Psoas muscle (tissue), 8 donors: Measurements from ENCODE around the gene PARP3. TPM values are rescaled to one million over a fixed set of nuclear protein-coding genes. Genes with fewer than 3 reads are reported as not detected.
A peak's percentile ranks its signal among the peaks of the same experiment; 100 is the strongest.

Experiments used
- ATAC-seq, 4 donors: fragments of 200-7000 bp; cut with Tn5 transposase; one replicate each; pipeline ENCODE4 v1.9.1; 2020; ENCODE audit warnings: moderate library complexity in 3 of 4, mild to moderate bottlenecking in 2 of 4
- DNase-seq, 2 donors: peaks; one replicate each; pipeline ENCODE4 v3.0.0-alpha.2; 2020
- H3K27ac ChIP-seq: fragments of 200-600 bp; one replicate; pipeline ENCODE4 v1.8.0; 2022
- H3K27me3 ChIP-seq, 3 donors: fragments of 200-600 bp in 1 of 3; one replicate each; pipeline versions ENCODE4 v1.6.1 to v1.8.0; 2013 to 2022; ENCODE audit warnings: low read length in 2 of 3, mild to moderate bottlenecking in 2 of 3, moderate library complexity in 1 of 3; ENCODE audit not compliant: insufficient read depth in 3 of 3
- H3K36me3 ChIP-seq, 2 donors: fragments of 200-600 bp in 1 of 2; one replicate each; pipeline versions ENCODE4 v1.6.1 to v1.8.0; 2013 to 2022; ENCODE audit warnings: low read depth in 1 of 2, mild to moderate bottlenecking in 1 of 2, moderate library complexity in 1 of 2; ENCODE audit not compliant: insufficient read depth in 1 of 2
- H3K4me1 ChIP-seq: fragments of 200-600 bp; one replicate; pipeline ENCODE4 v1.8.0; 2022
- H3K4me3 ChIP-seq: fragments of 200-600 bp; one replicate; pipeline ENCODE4 v1.8.0; 2022; ENCODE audit warnings: mild to moderate bottlenecking
- H3K9me3 ChIP-seq: fragments of 200-600 bp; one replicate; pipeline ENCODE4 v1.8.0; 2022
- CTCF ChIP-seq: fragments of 200-600 bp; IDR thresholded peaks from one replicate; pipeline ENCODE4 v1.8.0; 2022; ENCODE audit warnings: antibody characterized with exemption
- WGBS, 3 donors: extraction: QIAGEN DNeasy Blood & Tissue Kit; methylation state at CpG; one replicate each; pipeline versions ENCODE4 v1.1.6 to v1.1.7; 2013; 5-methylcytosine and 5-hydroxymethylcytosine counted together
- intact Hi-C, 2 donors: fragments of 100-400 bp; cut with DNase I; formaldehyde crosslinking; loops; one replicate each; pipeline versions ENCODE4 v1.11.0 to v1.14.2; 2022
- polyA plus RNA-seq, 3 donors: library from polyadenylated mRNA; stranded (reverse); fragments of 200-250 nt; gene quantifications; one replicate each; pipeline ENCODE4 v1.2.3, GENCODE V29; 2013
- total RNA-seq, 4 donors: library from RNA; stranded (reverse); fragmentation: NEBNext Ultra II Directional in 2 of 4; extraction: Animal tissue kit (Norgen Biotek cat#: 25700) in 2 of 4; gene quantifications; one replicate each; pipeline versions ENCODE4 v1.2.1 to v1.2.4, GENCODE V29; 2021 to 2023
- donor health status: healthy with polysubstance abuse.
- donor health status: DM: no; HTN: no; CAD: no; lungs with moderate emphysema.
- donor health status: Bipolar disorder and iron deficiency.
- donor health status: healthy.
- donor health status: DM: yes; HTN: yes; CAD: no.
- donor health status: DM: no; HTN: no; CAD: no.
- donor health status: DM: no; HTN: no; CAD: no.
- donor health status: DM: yes; HTN: yes; CAD: no.

Gene PARP3
- total and polyA plus RNA-seq, 7 donors: 5.2 to 15.8 (median 11.3) TPM

GRCh38 chr3:51966016-51966415 lies 23.9 kb downstream of the PARP3 start:
- no peak for ATAC-seq

GRCh38 chr3:51966486-51966885 lies 24.3 kb downstream of the PARP3 start:
- Histone ChIP-seq H3K4me3 (peak overlapping the region; percentile 81), H3K4me1 (peaks cover 61% of the 10 kb centered on the region), H3K36me3 (peaks cover 0 to 2% of the 10 kb centered on the region in 2 donors), H3K9me3 (no peaks in the 10 kb centered on the region), H3K27ac (peak overlapping the region; percentile 82), H3K27me3 (no peaks in the 10 kb centered on the region)
- intact Hi-C loops: no loop called here
- 49 to 53% (median 50%) methylated on average over 5 of the region's 5 CpGs for WGBS, 3 donors
- ATAC-seq: no peak
- no peak for TF ChIP-seq CTCF
- no peak for DNase-seq

More at GRCh38 chr3:51966016-51966415, 23.9 kb downstream of the PARP3 start:
- no peak for DNase-seq
- H3K27ac ChIP-seq: peak overlapping the region; percentile 82
- peaks cover 60% of the 10 kb centered on the region for H3K4me1 ChIP-seq
- WGBS, 3 donors: 60 to 67% (median 61%) methylated on average over 2 of the region's 2 CpGs
- no peaks in the 10 kb centered on the region for H3K27me3 ChIP-seq
- intact Hi-C loops: no loop called here
- no peak for TF ChIP-seq CTCF
- H3K4me3 ChIP-seq: peak overlapping the region; percentile 81
- H3K9me3 ChIP-seq: no peaks in the 10 kb centered on the region
- H3K36me3 ChIP-seq: peaks cover 0 to 6% of the 10 kb centered on the region in 2 donors

- H3K9me3 ChIP-seq: no peaks in the 10 kb centered on the region
- H3K4me1 ChIP-seq: peaks cover 57% of the 10 kb centered on the region
- peak overlapping the region; percentile 81 for H3K4me3 ChIP-seq
- peak overlapping the region; percentile 82 for H3K27ac ChIP-seq
- H3K36me3 ChIP-seq: no peaks in the 10 kb centered on the region
- H3K27me3 ChIP-seq: no peaks in the 10 kb centered on the region
- no peak for DNase-seq
- ATAC-seq: peak in 1 of 4 donors; percentile 4
- WGBS, 3 donors: 2 to 11% (median 2%) methylated on average over 9 to 33 of the region's 33 CpGs
- no peak for TF ChIP-seq CTCF
- intact Hi-C loops: no loop called here
These were observed 24.8 kb downstream of the PARP3 start for GRCh38 chr3:51966922-51967383.

GRCh38 chr3:51967384-51968169 lies 25.4 kb downstream of the PARP3 start, which contains the start of gene PCBP4:
PCBP4 (minus strand) TSS chr3:51967454; CDS start chr3:51961240, 6,214 bp downstream.
- Histone ChIP-seq H3K4me1 (peaks cover 55% of the 10 kb centered on the region), H3K27me3 (no peaks in the 10 kb centered on the region), H3K9me3 (no peaks in the 10 kb centered on the region), H3K36me3 (no peaks in the 10 kb centered on the region), H3K4me3 (peak within 1 kb of the TSS; percentile 81), H3K27ac (peak within 1 kb of the TSS; percentile 82)
- WGBS, 3 donors: 0 to 1% (median 0%) methylated on average over 48 to 88 of the region's 90 CpGs
- DNase-seq: peak; percentile 76 to 89
- intact Hi-C loops: no loop called here
- ATAC-seq: peak; percentile 49 to 70 (median 65)
- no peak for TF ChIP-seq CTCF
